HCT116 (cell line): ENCODE measurements around the gene GLRA2. TPM values are rescaled to one million over a fixed set of nuclear protein-coding genes. Genes with fewer than 3 reads are reported as not detected.

ENCODE experiments used
- ATAC-seq: fragments of 200-7000 bp; cut with Tn5 transposase; 2 replicates; pipeline ENCODE4 v1.9.1; 2020; ENCODE audit warnings: mild to moderate bottlenecking, moderate library complexity
- BruUV-seq: library from RNA; stranded (reverse); fragments of 400-500 nt; replicated peaks from 2 replicates; lab custom pipeline; 2021; lab: Mats Ljungman, UMichigan
- CTCF ChIA-PET: fragments of 300-600 bp; sonication (Branson Sonifier 250); formaldehyde crosslinking; loops from one replicate; lab custom pipeline; 2021; ENCODE audit warnings: antibody characterized with exemption; lab: Charles Lee
- POLR2A ChIA-PET: fragments of 300-600, 350-600 bp; sonication (Branson Sonifier 250); formaldehyde crosslinking; loops from one replicate; lab custom pipeline; 2021; ENCODE audit warnings: antibody characterized with exemption; lab: Charles Lee
- RAD21 ChIA-PET, 2 experiments: fragments of 300-600 bp; sonication (Branson Sonifier 250); formaldehyde crosslinking; loops; one replicate each; lab custom pipeline; 2023; ENCODE audit warnings: low total read pairs in 2 of 2; ENCODE audit not compliant: uncharacterized antibody in 2 of 2, unreplicated experiment in 2 of 2, low non-redundant PET in 1 of 2; lab: Charles Lee
- DNase-seq: peaks from one replicate; pipeline ENCODE4 v3.0.0-alpha.2; 2010; ENCODE audit warnings: low read depth, low spot score
- H2AFZ ChIP-seq: fragments of 200-600 bp; shearing (Covaris generic), sonication (generic); 2 replicates; pipeline ENCODE4 v1.6.1; 2017; ENCODE audit warnings: low read depth, mixed run types, mixed read lengths, antibody characterized with exemption, low read length; ENCODE audit not compliant: poor library complexity, severe bottlenecking
- H3K27ac ChIP-seq: 2 replicates; pipeline ENCODE4 v1.5.1; 2012; ENCODE audit warnings: low read depth, low read length
- H3K27me3 ChIP-seq: fragments of 200-600 bp; sonication (generic); 2 replicates; pipeline ENCODE4 v1.6.1; 2016; ENCODE audit warnings: mixed run types, low read length, mixed read lengths; ENCODE audit not compliant: insufficient read depth
- H3K36me3 ChIP-seq, 2 experiments: fragments of 200-500 bp in 1 of 2; fragments of 200-600 bp in 1 of 2; sonication (Bioruptor generic) in 1 of 2; sonication (generic) in 1 of 2; 2 replicates each; pipeline versions ENCODE4 v1.5.1 to v1.6.1; 2014 to 2016; ENCODE audit warnings: low read length in 2 of 2, inconsistent platforms in 1 of 2, mixed read lengths in 1 of 2, mixed run types in 1 of 2; ENCODE audit not compliant: insufficient read depth in 2 of 2, control insufficient read depth in 1 of 2
- H3K4me1 ChIP-seq, 2 experiments: fragments of 200-600 bp in 1 of 2; sonication (generic) in 1 of 2; 2 replicates each; pipeline versions ENCODE4 v1.5.1 to v1.6.1; 2012 to 2017; ENCODE audit warnings: low read length in 2 of 2, inconsistent platforms in 1 of 2, mild to moderate bottlenecking in 1 of 2, mixed read lengths in 1 of 2, mixed run types in 1 of 2, moderate library complexity in 1 of 2; ENCODE audit not compliant: insufficient read depth in 2 of 2, control insufficient read depth in 1 of 2
- H3K4me2 ChIP-seq: fragments of 200-600 bp; sonication (generic); 2 replicates; pipeline ENCODE4 v1.6.1; 2017; ENCODE audit warnings: mixed run types, low read length, mixed read lengths
- H3K4me3 ChIP-seq, 2 experiments: fragments of 200-600 bp in 1 of 2; sonication (generic) in 1 of 2; replicated peaks in 1 of 2; 2 replicates each; pipeline ENCODE4 v1.5.1; 2011 to 2016; ENCODE audit warnings: low read length in 2 of 2, control low read depth in 1 of 2, low read depth in 1 of 2, mild to moderate bottlenecking in 1 of 2, mixed read lengths in 1 of 2, mixed run types in 1 of 2
- H3K79me2 ChIP-seq: fragments of 200-600 bp; sonication (generic); 2 replicates; pipeline ENCODE4 v1.6.1; 2017; ENCODE audit warnings: mild to moderate bottlenecking, mixed run types, low read length, moderate library complexity, mixed read lengths; ENCODE audit not compliant: insufficient read depth
- H3K9ac ChIP-seq: fragments of 200-600 bp; sonication (generic); 2 replicates; pipeline ENCODE4 v1.6.1; 2016; ENCODE audit warnings: low read length, mixed read lengths
- H3K9me2 ChIP-seq: fragments of 200-600 bp; sonication (generic), shearing (Covaris generic); 2 replicates; pipeline ENCODE4 v1.6.1; 2017; ENCODE audit warnings: mixed run types, mild to moderate bottlenecking, moderate library complexity; ENCODE audit not compliant: insufficient read depth
- H3K9me3 ChIP-seq, 2 experiments: fragments of 200-500 bp in 1 of 2; fragments of 200-600 bp in 1 of 2; sonication (Bioruptor generic) in 1 of 2; sonication (generic) in 1 of 2; 2 replicates each; pipeline ENCODE4 v1.6.1; 2014 to 2017; ENCODE audit warnings: low read length in 2 of 2, mixed read lengths in 2 of 2, inconsistent platforms in 1 of 2, low read depth in 1 of 2, mild to moderate bottlenecking in 1 of 2, mixed run types in 1 of 2, moderate library complexity in 1 of 2; ENCODE audit not compliant: control insufficient read depth in 1 of 2, insufficient read depth in 1 of 2
- H4K20me1 ChIP-seq: fragments of 200-600 bp; sonication (generic), shearing (Covaris generic); 2 replicates; pipeline ENCODE4 v1.6.1; 2017; ENCODE audit warnings: mixed run types, mild to moderate bottlenecking, moderate library complexity; ENCODE audit not compliant: insufficient read depth
- CEBPB ChIP-seq: IDR thresholded peaks from 2 replicates; pipeline ENCODE4 v1.6.1; 2012; ENCODE audit warnings: low read depth
- EGR1 ChIP-seq: IDR thresholded peaks from 2 replicates; pipeline ENCODE4 v1.6.1; 2012; ENCODE audit warnings: low read depth
- ELF1 ChIP-seq: IDR thresholded peaks from 2 replicates; pipeline ENCODE4 v1.6.1; 2012; ENCODE audit warnings: low read depth, borderline replicate concordance
- EZH2 ChIP-seq: fragments of 200-600 bp; sonication (generic); IDR thresholded peaks from 2 replicates; pipeline ENCODE4 v1.6.1; 2017; ENCODE audit warnings: antibody characterized with exemption, mixed run types
- FOSL1 ChIP-seq: IDR thresholded peaks from 2 replicates; pipeline ENCODE4 v1.6.1; 2012; ENCODE audit warnings: low read depth
- POLR2A ChIP-seq: IDR thresholded peaks from 2 replicates; pipeline ENCODE4 v1.7.0; 2011; ENCODE audit warnings: borderline replicate concordance; ENCODE audit not compliant: insufficient read depth, insufficient read length; ENCODE audit errors: extremely low read depth
- POLR2AphosphoS5 ChIP-seq: IDR thresholded peaks from 2 replicates; pipeline ENCODE4 v1.6.1; 2011; ENCODE audit warnings: mild to moderate bottlenecking, low read depth, low read length, moderate library complexity
- REST ChIP-seq: IDR thresholded peaks from 2 replicates; pipeline ENCODE4 v1.6.1; 2012; ENCODE audit warnings: low read depth
- SIN3A ChIP-seq: IDR thresholded peaks from 2 replicates; pipeline ENCODE4 v1.6.1; 2012; ENCODE audit warnings: low read depth
- SP1 ChIP-seq: IDR thresholded peaks from 2 replicates; pipeline ENCODE4 v1.6.1; 2012; ENCODE audit warnings: low read depth
- SRF ChIP-seq: IDR thresholded peaks from 2 replicates; pipeline ENCODE4 v1.6.1; 2012; ENCODE audit warnings: low read depth
- TCF7L2 ChIP-seq: IDR thresholded peaks from 2 replicates; pipeline ENCODE4 v1.7.0; 2011; ENCODE audit warnings: borderline replicate concordance, inconsistent platforms; ENCODE audit not compliant: insufficient read depth, insufficient read length; ENCODE audit errors: extremely low read depth
- YY1 ChIP-seq: IDR thresholded peaks from 2 replicates; pipeline ENCODE4 v1.6.1; 2011; ENCODE audit warnings: low read length, low read depth, moderate library complexity, mild to moderate bottlenecking; ENCODE audit not compliant: insufficient replicate concordance; ENCODE audit errors: extremely low read depth
- ZBTB33 ChIP-seq: IDR thresholded peaks from 2 replicates; pipeline ENCODE4 v1.6.1; 2011; ENCODE audit warnings: mild to moderate bottlenecking, low read length, moderate library complexity; ENCODE audit not compliant: insufficient replicate concordance; ENCODE audit errors: extremely low read depth
- ZFX ChIP-seq: fragments of 450-650 bp; IDR thresholded peaks from 2 replicates; pipeline ENCODE4 v1.6.1; 2017
- ZNF274 ChIP-seq: fragments of 200-500 bp; sonication (Bioruptor generic); IDR thresholded peaks from 2 replicates; pipeline ENCODE4 v1.6.1; 2014; ENCODE audit warnings: mild to moderate bottlenecking, low read depth, low read length, inconsistent platforms
- intact Hi-C: fragments of 100-400 bp; cut with micrococcal nuclease; formaldehyde crosslinking; loops from 2 replicates; pipeline ENCODE4 v1.10.0; 2022
- total RNA-seq: library from RNA; stranded (reverse); gene quantifications from one replicate; pipeline ENCODE4 v1.2.1, GENCODE V29; 2021; ENCODE audit not compliant: unreplicated experiment
- TF ChIP-seq, protein P1 (sequence below): IDR thresholded peaks from 2 replicates; pipeline ENCODE4 v1.6.1; 2012

Gene GLRA2
- total RNA-seq, 1 experiment from 2014 or later: not detected

DNA sequence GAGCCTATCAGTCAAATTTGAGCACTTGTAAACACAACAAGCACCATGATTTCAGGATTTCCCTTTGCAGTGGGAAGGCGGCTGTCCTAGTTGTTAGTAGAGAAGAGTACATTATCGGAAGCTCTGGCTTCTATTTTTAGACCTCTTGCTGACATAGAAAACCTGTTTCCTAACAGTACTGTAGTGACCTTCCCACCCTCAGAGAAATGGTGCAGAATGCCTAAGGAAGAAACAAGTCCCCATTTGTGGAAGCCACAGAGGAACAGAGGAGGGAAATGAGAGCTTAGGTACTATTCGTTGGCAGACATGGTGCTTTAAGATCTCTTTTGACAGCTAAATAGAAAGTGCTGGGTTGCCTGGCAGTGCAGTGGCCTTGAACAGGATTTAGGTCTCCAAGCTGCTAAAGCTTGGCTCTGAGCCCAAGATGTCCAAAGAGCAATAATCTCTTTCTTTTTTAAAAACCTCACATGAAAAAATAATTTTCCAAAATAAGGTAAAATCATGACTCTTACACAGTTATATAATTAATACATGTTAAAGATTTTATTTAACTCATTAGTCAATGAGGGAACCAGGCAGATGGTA, 24.9 kb downstream of the GLRA2 start:
- H3K9me3 ChIP-seq: no peaks in the 10 kb centered on the region
- no peaks in the 10 kb centered on the region for H3K4me1 ChIP-seq
- DNase-seq (no peak), ATAC-seq (no peak)
- no peak overlapping the region for H3K4me2 ChIP-seq
- ChIA-PET POLR2A (no interaction called here), RAD21 (no interaction called here), CTCF (no interaction called here)
- H3K27me3 ChIP-seq: no peaks in the 10 kb centered on the region
- no peak overlapping the region for H3K4me3 ChIP-seq
- no TSS peak for BruUV-seq
- no peak overlapping the region for H3K27ac ChIP-seq
- TF ChIP-seq ZFX: no peak
- H3K36me3 ChIP-seq: no peaks in the 10 kb centered on the region
- H3K79me2 ChIP-seq: no peaks in the 10 kb centered on the region
- no peak overlapping the region for H3K9ac ChIP-seq
- H4K20me1 ChIP-seq: no peaks in the 10 kb centered on the region
- H3K9me2 ChIP-seq: no peaks in the 10 kb centered on the region
- no peak overlapping the region for H2AFZ ChIP-seq
- intact Hi-C loops: no loop called here

DNA sequence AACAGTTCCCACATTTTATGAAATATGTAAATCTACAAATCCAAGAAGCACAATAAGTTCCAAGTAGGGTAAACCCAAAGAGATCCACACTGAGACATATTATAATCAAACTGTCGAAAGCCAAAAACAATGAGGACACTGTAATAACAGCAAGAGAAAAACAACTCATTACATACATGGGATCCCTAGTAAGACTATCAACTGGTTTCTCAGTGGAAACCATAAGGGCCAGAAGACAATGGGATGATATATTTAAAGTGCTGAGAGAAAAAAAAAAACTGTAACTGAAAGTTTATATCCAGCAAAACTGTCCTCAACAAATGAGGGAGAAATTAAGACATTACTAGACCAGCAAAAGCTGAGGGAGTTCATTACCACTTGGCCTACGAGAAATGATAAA, 34.7 kb downstream of the GLRA2 start:
- ChIA-PET RAD21 (no interaction called here), POLR2A (no interaction called here), CTCF (no interaction called here)
- no peaks in the 10 kb centered on the region for H3K79me2 ChIP-seq
- no peaks in the 10 kb centered on the region for H3K9me2 ChIP-seq
- H3K36me3 ChIP-seq: no peaks in the 10 kb centered on the region
- no peaks in the 10 kb centered on the region for H3K27me3 ChIP-seq
- no peak for DNase-seq
- H3K4me1 ChIP-seq: no peaks in the 10 kb centered on the region
- H3K27ac ChIP-seq: no peak overlapping the region
- H3K4me2 ChIP-seq: no peak overlapping the region
- no peak for ATAC-seq
- H4K20me1 ChIP-seq: no peaks in the 10 kb centered on the region
- no peak overlapping the region for H2AFZ ChIP-seq
- intact Hi-C loops: no loop called here
- H3K4me3 ChIP-seq: no peak overlapping the region
- BruUV-seq: no TSS peak
- no peaks in the 10 kb centered on the region for H3K9me3 ChIP-seq
- H3K9ac ChIP-seq: no peak overlapping the region
- TF ChIP-seq SIN3A: no peak
- TF ChIP-seq SRF: no peak
- no peak for TF ChIP-seq EZH2
- no peak for TF ChIP-seq SP1
- no peak for TF ChIP-seq TCF7L2
- no peak for TF ChIP-seq FOSL1
- no peak for TF ChIP-seq EGR1
- no peak for TF ChIP-seq REST
- no peak for TF ChIP-seq ZNF274
- no peak for TF ChIP-seq ZBTB33
- TF ChIP-seq POLR2A: no peak
- no peak for TF ChIP-seq YY1
- no peak for TF ChIP-seq CEBPB
- no peak for TF ChIP-seq POLR2AphosphoS5
- no peak for TF ChIP-seq ELF1
- TF ChIP-seq, protein P1, sequence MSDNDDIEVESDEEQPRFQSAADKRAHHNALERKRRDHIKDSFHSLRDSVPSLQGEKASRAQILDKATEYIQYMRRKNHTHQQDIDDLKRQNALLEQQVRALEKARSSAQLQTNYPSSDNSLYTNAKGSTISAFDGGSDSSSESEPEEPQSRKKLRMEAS: no peak
